GM18868 (cell line): ENCODE measurements around the gene RGR.
A peak's percentile ranks its signal among the peaks of the same experiment; 100 is the strongest.

Experiments used
- ATAC-seq: cut with Tn5 transposase; IDR thresholded peaks from one replicate; pipeline ENCODE4 v1.9.1; 2021; ENCODE audit warnings: mild to moderate bottlenecking, moderate library complexity; ENCODE audit not compliant: unreplicated experiment

The RGR gene

DNA sequence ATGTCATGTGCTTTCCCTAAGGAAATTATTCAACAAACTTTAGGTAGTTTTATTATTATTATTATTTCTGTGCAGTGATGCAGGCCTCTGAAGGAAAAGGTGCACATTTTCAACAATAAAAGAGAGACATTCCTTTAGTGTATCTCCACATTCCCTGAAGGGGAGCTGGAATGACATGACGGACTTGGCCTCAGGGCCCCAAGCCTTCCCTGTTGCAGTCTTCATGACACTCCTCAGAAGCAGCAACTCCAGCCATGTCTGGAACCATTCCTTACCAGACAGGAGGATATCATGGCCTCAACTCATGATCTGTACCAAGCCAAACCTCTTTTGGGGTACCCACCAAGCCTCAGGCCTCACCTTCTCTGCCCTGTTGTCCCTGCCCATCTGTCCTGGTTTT lies 48.3 kb downstream of the RGR start:
- no peak for ATAC-seq

DNA sequence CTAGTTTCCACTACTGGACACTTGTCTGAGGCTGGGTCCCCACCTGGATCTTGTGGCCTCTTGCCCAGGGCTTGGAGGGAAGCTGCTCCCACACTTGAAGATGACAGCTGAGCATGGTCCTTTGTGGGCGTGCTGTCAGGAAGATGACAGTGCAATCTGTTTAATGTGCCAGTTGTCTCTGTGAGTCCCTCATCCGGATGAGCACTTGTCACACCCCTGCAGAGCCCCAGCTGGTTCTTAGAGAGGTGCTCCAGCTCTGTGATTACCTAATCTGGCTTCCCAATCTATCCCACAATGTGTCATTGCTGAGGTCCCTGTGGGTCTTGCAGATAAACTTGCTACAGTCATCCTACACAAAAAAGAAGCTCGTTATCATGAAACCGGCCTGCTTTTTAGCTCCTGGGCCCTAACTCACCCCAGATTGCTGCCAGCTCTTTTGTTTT lies 48.7 kb downstream of the RGR start:
- no peak for ATAC-seq

DNA sequence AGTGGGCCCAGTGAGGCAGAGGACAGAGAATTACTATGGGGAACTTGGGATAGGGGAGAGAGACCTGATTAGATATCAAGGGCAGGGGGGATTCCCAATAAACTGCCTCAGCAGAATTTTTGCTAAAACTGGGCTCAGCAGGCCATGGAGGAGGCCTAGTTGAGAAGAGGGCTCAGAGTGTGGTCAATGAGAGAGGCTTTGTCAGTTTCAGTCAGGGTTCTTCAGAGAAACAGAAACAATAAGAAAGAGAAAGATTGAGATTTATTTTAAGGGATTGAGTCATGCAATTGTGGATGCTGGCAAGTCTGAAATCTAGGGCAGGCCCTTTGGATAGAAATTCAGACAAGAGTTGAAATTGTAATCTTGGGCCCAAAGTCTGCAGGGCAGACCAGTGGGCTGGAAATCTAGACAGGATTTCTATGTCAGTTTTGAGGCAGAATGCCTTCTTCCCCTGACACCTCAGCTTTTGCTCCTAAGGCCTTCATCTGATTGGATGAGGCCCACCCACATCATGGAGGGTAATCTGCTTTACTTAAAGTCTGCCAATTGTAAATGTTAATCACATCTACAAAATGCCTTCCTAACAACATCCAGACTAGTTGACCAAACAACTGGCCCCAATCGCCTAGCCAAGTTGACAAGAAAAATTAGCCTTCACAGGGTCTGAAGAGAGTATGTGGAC lies 50.1 kb downstream of the RGR start:
- ATAC-seq: peak; percentile 82

DNA sequence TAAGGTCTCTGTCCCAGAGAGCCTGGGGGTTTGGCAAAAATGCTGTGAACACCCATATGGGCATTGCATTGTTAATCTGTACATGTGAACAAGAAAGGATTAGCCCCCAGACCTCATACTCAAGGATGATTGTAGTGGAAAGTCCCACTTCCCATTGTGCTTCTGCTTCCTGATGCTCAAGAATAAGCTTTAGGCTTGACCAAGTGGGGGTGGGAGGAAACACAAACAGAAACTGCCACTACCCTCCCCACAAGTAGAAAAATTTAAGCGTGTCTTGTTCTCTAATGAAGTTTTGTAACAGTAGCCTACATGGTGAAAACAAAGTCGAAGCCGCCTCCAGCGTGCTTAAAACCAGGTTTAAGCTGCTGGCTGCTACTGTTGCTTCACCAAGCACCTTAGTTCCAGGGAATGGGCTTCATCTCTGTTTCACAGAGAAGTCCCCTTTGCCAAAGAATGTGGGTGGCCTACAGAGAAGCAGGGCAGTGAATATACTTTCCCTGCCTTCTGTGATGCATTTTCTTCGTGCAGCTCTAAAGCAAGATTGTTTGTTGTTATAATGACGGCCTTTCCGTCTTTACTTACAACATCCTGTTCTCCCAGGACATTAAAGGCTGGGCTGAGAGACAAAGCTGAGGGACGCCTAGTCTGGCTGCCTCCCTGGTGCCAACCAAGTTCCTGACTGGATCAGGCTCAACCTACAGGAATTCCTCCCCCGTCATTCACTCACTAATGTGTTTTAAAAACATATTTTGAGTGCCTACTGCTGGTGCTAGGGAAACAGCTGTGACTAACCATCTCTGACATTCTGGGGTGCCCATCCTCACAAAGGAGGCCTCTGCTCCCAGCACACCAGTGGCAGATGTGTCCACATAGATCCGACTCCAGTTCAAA lies 51.5 kb downstream of the RGR start:
- ATAC-seq: no peak

DNA sequence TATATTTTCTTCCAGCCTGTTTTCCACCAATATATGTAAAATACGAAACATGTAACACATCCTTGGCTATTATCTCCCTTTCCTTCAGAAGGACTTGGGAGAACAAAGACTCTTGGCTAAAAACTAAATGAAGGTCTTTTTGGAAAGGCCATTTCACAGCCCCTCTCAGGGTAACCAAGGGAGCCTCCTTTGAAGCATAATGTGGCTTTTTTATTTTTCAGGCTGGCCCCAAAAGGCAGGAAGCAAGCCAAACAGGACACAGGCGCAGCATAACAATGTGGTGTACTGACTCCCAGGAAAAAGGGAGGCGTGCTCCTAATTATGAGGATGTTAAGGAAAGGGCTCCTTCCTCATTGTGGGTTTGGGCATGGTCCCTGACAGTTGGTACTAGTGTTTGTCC lies 53.2 kb downstream of the RGR start:
- ATAC-seq: no peak

DNA sequence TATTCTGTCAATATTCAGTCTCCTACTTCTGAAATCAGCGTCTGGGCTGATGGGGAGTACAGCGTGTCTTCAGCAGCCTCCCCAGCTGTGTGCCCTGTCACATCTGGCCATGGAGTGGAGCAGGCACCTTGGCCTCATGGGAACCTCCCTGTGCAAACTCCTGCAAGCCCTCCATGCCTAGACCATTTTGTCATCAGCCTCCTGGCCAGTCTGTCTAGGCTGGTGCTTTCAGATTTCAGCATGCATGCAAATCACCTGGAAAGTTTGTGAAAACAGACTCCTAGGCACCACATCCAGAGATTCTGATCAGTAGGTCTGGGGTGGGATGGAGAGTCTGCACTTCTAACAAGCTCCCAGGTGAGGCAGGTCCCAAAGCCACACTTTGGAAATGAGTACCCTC lies 57.4 kb downstream of the RGR start:
- no peak for ATAC-seq

DNA sequence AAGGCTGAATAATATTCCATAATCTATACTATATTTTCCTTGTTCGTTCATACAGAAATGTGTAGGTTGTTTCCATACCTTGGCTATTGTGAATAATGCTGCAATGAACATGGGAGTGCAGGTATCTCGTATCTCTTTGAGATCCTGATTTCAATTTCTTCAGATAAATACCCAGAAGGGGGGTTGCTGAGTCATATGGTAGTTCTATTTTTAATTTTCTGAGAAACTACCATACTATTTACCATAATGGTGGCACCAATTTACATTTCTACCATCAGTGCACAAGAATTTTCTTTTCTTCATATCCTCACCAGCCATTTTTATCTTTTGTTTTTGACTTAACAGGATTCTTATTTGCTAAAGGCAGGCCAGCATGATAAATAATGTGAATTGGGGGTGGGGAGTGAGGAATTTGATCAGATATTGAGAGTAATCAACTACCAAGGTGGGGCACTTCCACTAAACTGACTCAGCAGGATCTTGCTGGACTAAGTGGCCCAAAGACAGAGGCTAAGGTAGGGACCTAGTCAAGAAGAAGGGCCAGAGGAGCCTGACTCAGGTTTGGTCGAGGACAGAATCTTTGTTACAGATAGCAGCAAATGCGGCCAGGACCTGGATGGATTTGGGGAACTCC lies 62.0 kb downstream of the RGR start:
- no peak for ATAC-seq

GRCh38 chr10:84308021-84308420 lies 63.2 kb downstream of the RGR start:
- no peak for ATAC-seq

DNA sequence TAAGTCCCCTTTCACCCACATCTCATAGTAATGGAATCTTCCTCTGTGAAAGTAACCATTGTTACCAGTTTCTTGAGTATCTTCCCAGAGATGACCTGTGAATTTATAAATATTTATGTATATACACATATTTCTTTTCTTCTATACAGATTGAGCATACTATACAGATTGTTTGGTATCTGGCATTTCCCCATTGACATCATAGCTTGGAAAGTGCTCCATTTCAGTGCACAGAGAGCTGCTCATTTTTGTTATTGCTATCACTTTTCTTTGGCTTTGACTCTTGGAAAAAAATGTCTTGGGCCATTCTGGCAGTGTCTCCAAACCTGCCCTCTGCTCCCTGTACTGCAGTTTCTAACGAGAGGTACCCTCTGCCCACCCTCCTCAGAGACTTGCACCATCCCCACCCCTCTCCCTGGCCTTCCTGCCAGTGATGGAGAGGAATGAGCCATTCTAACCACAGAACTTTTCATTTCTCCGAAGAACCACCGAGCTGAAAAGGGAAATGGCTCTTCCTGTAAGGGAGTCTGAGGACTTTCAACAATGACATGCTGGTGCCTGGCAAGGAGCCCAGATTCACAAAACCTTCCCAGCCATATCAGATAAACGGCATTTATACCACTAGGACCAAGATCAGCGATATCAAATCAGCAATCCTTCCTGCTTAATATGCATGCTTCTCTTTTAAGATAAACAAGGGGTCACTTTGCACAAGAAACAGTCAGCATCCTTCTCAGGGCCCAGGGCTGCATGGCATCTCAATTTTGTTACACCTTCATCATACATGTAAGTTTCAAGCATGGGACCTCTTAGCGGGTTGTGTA lies 63.8 kb downstream of the RGR start:
- ATAC-seq: peak; percentile 83
